ENCODE data around the gene SUPV3L1.
"Not testable (repeated sequence)": the region's sequence is repeated elsewhere in the genome, so short reads cannot be mapped to it uniquely, and the experiment has no call there.

DNA sequence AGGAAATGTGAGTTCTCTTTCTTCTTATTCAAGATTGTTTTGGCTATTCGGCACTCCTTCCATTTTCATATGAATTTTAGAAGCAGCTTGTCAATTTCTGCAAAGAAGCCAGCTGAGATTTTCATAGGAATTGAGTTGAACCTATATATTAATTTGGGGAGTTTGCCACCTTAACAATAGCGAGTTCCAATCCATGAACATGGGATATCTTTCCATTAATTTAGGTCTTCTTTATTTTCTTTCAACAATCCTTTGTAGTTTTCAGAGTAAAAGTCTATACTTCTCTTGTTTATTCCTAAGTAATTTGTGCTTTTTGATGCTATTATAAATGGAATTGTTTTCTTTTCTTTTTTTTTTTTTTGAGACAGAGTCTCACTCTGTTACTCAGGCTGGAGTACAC, 71.4 kb downstream of the SUPV3L1 start:
- TF ChIP-seq, protein P1, sequence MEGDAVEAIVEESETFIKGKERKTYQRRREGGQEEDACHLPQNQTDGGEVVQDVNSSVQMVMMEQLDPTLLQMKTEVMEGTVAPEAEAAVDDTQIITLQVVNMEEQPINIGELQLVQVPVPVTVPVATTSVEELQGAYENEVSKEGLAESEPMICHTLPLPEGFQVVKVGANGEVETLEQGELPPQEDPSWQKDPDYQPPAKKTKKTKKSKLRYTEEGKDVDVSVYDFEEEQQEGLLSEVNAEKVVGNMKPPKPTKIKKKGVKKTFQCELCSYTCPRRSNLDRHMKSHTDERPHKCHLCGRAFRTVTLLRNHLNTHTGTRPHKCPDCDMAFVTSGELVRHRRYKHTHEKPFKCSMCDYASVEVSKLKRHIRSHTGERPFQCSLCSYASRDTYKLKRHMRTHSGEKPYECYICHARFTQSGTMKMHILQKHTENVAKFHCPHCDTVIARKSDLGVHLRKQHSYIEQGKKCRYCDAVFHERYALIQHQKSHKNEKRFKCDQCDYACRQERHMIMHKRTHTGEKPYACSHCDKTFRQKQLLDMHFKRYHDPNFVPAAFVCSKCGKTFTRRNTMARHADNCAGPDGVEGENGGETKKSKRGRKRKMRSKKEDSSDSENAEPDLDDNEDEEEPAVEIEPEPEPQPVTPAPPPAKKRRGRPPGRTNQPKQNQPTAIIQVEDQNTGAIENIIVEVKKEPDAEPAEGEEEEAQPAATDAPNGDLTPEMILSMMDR (IDR thresholded peaks at IDR 0.05) = not testable (repeated sequence)
- not testable (repeated sequence) for TF ChIP-seq POLR2A, POLR2AphosphoS5 (IDR thresholded peaks at IDR 0.05)

Data from breast epithelium (tissue), 3 donors.